GM21447 (cell line): ENCODE measurements around the gene HERC6.
"Not testable (repeated sequence)": the region's sequence is repeated elsewhere in the genome, so short reads cannot be mapped to it uniquely, and the experiment has no call there.

Experiments
- ATAC-seq: cut with Tn5 transposase; IDR thresholded peaks from one replicate; pipeline ENCODE4 v1.9.1; 2021; ENCODE audit not compliant: unreplicated experiment

Gene HERC6

DNA sequence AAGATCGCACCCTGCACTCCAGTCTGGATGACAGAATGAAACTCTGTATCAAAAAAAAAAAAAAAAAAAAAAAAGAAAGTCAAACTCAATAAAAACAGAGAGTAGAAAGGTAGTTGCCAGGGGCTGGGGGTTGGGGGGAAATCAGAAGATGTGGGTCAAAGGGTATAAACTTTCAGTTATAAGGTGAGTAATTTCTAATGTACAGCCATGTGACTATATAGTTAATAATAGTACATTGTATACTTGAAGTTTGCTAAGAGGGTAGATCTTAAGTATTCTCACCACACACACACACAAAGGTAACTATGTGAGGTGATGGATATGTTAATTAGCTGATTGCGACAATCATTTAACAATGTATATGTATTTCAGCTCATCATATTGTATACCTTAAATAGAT is 11.5 kb downstream of the HERC6 start:
- no peak for ATAC-seq

DNA sequence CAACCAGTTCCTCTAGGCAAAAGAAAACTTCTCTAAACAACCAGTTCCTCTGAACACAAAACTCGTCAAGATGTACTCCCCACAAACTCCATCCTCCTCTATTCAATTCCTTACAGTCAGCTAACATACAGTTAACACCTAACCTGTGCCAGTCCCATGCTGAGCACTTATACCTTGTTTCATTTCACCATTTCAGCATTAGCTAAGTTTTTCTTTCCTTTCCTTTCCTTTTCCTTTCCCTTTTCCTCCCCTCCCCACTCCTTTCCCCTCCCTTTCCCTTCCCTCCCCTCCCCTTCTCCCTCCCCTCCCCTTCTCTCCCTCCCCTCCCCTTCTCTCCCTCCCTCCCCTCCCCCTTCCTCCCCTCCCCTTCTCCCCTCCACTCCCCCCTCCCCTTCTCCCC is 13.1 kb downstream of the HERC6 start:
- ATAC-seq = no peak

DNA sequence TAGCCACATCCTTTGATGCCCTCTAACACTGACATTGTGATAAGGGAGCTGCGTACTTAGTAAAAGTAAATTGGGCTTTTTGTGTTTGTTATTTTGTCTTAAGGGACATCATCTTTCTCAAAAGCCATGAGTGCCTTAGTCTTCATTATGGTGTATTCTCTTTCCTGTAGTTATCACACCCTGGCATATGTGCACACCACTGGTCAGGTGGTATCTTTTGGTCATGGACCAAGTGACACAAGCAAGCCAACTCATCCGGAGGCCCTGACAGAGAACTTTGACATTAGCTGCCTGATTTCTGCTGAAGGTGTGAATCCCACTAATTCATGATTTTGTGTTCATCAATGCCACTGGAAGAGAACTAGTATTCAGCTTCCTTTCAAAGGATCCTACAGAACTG is 18.0 kb downstream of the HERC6 start:
- no peak for ATAC-seq

DNA sequence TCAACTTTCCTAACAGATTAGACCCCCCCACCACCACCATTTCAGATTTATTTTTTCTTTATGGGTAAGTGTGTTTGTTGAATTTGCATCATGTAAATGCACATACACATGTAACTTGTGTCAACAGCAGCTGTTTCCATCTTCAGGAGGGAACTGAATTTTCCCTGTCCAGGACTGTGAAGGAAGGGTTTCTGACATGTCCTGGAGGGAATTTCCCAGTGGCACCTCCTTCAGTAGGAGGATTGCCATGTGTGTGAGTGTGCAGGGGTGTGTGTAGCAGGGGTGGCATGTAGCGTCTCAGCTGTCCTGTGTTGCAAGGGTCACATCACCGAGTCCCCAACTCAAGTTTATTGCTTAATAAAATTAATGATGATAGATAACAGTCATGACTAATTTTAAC is 19.7 kb downstream of the HERC6 start:
- ATAC-seq = no peak

DNA sequence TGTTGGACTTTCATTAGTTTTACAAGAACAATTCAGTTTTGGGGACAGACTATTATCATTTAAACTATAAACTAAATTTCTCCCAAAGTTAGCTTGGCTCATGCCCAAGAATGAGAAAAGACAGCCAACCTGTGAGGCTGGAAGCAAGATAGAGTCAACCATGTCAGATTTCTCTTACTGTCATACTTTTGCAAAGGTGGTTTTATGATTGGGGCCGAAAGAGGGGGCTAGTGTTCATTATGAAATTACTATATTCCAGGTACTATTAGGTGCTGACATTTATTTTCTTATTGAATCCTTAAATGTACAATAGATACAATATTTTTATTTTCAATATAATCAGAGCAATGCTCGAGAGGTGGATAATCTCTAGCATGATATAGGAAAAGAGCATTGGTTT is 30.6 kb downstream of the HERC6 start:
- ATAC-seq = no peak

DNA sequence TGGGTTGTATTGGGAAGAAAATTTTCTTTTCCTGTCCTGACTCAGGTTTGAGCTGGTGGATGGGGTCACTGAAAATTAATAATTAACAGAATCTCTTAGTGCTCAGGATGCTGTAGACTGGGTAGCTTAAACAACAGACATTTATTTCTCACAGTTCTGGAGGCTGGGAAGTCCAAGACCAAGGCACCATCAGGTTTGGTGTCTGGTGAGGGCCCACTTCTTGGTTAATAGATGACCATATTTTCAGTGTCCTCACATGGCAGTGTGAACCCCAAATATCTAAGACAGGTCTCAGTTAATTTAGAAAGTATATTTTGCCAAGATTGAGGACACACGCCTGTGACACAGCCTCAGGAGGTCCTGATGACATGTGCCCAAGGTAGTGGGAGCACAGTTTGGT is 31.1 kb downstream of the HERC6 start:
- ATAC-seq = no peak

DNA sequence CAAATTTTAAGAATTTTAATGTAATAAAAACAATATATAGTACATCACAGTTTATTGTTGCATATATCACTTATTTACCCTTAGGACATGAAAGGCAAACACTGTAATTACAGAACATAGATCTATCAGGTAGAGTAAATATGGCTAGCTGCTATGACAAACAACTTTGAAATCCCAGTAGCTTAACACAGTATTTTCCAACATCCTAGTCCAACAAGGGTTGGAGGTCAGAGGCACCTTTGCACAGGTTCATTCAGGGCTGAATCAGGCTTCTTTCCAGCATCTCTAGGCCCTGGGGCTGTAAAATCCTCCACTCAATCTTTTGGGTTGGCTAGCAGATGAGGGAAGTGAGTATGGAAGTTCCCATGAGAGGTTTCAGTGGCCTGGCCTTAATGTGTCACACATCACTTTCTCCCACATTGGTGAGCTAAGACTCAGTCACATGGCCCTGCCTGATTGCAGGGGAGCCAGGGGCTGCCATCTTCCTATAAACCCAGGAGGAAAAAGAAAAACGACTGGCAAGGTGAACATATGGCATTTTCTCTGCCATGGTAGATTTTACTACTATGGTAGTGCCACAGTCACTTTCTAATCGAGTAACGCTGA is 32.9 kb downstream of the HERC6 start:
- ATAC-seq = no peak

DNA sequence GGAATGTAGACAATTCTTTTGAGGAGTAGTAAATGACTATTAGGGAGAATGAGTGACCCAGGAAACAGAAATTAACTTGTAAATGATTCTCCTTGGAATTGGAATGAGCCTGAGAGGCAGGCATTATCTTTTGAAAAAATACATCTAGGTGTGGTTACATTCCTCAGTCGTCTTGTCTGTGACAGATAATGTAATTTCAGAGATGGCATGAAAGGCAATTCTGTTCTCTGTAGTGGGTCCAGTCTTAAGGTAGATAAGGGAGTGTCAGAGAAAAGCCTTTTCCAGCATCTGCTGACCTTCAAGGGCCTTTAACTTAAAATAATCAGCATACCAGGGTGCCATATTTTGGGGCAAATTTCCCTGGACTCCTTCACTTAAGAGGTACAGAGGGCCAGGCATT is 35.1 kb downstream of the HERC6 start:
- ATAC-seq = no peak

DNA sequence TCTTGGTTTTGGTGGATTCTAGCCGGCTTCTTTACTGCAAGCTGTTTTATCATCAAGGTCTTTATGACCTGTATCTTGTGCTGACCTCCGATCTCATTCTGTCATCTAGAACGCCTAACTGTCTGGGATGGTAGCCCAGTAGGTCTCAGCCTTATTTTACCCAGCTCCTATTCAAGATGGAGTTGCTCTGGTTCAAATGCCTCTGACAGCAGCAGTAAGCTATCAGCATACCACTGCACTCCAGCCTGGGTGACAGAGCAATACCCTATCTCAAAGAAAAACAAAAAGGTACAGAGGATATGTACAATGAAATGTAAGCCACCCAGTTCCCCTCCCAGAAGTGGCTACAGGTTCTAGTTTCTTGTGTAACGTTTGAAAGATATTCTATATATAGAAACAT is 36.1 kb downstream of the HERC6 start:
- no peak for ATAC-seq

DNA sequence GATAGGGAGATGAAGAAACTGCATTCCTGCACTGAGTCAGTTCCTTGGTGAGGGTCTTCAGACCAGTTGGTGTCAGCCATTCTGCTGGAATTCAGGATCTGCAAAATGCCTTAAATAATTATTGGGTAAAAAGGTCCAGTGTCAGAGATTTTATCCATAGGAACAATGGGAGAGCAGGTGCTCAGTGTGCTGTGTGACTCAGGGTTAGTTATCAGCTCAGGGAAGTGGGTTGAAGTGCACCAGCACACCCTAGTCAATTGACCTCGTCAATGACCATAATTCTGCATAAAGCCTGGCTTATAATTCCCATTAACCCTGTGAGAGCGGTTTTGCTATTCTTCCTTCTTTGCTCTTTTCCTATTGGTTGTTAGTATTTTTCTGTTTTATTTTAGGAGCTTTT is 37.3 kb downstream of the HERC6 start:
- no peak for ATAC-seq

DNA sequence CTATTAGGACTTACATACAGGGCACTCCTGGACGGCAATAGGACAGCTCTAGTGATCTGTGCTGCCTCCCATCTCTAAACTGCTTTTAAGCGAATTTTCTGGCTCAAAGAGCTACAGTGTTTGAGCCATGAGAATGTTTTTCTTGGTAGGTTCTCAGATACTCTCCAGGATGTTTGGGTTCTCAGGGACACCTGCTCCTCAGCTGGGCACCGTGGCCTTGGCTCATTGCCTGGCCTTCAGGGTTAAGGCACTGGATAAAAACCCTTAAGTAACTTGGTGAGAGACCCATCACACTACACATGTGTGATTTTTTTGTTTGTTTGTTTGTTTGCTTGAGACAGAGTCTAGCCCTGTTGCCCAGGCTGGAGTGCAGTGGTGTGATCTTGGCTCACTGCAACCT is 39.8 kb downstream of the HERC6 start:
- ATAC-seq = no peak

DNA sequence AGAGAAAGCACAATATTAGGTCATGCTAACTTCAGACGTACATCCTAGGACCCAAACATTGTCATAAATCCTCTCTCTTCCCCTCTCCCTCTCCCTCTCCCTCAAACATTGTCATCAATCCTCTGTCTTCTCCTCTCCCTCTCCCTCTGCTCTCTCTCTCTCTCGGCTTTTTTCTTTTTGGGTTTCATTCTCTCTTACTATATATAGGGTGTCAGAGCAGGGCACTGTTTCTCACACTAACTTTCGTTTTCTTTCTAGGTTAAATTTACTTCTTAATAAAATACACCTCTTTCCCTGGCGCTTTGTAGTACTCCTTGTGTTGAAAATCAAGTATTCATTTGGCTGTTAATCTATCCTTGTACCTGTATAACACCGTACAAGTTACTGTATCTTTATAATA is 41.2 kb downstream of the HERC6 start:
- peak; percentile 84 for ATAC-seq

DNA sequence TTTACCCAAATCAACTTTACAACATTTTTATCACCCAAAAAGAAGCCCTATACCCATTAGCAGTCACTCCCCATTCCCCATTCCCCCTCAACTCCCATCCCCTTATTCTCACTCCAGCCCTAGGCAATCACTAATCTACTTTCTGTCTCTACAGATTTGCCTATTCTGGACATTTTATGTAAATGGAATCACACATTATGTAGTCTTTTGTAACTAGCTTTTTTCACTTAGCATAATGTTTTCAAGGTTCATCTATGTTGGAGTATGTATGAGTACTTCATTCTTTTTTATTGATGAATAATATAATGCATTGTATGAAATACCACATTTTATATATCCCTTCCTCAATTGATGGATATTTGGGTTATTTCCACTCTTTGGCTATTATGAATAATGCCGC is 42.2 kb downstream of the HERC6 start:
- ATAC-seq = no peak

DNA sequence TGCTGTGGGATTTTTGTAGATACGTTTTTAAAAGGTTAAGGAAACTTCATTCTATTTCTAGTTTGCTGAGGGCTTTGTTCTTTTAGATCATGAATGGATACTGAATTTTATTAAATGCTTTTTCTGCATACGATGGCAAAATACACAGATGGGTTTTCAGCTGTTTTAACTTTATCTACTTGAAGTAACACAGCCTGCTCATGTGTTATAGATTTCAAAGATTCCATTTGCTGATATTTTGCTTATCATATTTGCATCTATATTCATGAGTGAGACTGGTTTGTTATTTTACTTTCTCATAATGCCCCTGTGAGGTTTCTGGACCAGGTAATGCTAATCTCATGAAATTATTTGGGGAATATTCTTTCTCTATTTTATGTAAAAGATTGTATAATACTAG is 43.8 kb downstream of the HERC6 start:
- ATAC-seq = no peak

DNA sequence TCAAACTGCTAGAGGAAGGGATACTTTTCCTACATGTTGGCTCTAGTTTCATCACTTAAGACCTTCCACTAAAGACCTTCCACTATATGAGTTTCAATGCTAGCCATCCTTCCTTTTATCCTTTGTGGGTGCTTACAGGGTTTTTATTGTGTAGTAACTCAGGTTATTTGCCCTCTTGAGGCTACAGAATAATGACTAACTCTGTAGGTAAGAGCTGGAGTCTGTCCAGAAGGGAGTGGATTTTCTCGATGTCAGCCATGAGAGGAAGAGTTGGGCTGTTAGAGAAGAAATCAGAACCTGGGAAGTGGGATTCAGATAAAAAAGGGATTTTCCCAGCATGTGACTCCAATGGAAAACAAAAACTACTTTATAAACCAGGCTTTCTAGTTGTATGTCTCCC is 50.7 kb downstream of the HERC6 start:
- no peak for ATAC-seq

DNA sequence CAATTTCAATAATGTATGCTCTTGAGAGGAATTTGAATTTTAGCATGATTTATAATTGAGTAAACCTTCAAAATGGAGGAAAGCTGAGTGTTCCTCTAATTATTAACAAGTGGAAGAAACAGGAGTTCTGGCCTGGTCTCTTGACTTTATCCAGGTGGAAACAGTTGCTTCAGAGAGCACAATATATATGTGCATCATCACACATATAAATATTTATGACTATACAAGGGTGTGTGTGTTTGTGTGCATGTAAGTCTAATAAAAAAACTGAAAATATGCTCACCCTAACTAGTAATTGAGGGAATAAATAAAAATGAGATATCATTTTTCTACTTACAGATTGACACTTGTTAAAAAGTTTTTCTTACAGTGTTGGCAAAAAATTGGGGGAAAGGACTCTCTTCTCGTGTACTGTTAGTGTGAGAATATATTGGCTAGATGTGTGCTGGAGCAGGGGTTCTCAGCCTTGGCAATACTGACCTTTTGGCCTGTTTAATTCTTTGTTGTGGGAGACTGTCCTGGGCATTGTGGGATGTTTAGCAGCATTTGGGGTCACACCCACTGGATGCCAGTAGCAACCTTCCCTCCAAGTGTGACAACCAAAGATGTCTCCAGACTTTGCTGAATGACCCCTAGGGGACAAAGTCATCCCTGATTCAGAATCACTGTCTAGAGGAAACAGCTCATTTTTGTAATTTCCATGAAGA is 57.5 kb downstream of the HERC6 start:
- no peak for ATAC-seq

DNA sequence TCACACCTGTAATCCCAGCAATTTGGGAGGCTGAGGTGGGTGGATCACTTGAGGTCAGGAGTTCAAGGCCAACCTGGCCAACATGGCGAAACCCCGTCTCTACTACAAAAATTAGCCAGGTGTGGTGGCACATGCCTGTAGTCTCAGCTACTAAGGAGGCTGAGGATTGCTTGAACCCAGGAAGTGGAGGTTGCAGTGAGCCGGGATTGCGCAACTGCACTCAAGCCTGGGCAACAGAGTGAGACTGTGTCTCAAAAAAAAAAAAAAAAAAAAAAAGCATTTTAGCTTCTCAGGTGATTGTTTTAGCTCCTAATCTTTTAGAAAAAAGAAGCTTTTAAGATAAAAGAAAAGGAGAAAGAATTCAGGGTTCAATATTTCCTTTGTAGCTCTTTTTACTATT is 59.2 kb downstream of the HERC6 start:
- ATAC-seq = not testable (repeated sequence)

DNA sequence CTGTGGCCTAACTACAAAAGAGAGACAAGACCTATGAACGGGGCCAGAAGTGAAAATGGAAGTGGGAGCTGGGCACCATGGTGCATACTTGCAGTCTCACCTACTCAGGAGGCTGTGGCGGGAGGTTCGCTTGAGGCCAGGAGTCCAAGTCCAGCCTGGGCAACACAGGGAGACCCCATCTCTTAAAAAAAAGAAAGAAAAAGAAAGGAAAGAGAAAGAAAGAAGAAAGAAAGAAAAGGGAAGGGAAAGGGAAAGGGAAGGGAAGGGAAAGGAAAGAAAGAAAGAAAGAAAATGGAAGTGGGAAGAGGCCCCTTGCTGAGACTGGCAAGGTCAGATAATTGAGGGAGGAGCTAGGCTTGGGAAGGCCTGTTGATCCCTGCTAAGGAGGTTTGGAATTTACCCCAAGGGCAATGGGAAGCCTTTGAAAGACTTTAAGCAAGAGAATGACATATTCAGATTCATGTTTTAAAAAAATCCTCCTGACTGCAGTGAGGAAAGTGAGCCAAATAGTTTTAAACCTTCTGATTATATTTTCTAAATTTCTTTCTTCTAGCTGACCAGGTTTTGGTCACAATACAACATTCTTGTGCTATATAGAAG is 60.6 kb downstream of the HERC6 start:
- ATAC-seq = no peak

DNA sequence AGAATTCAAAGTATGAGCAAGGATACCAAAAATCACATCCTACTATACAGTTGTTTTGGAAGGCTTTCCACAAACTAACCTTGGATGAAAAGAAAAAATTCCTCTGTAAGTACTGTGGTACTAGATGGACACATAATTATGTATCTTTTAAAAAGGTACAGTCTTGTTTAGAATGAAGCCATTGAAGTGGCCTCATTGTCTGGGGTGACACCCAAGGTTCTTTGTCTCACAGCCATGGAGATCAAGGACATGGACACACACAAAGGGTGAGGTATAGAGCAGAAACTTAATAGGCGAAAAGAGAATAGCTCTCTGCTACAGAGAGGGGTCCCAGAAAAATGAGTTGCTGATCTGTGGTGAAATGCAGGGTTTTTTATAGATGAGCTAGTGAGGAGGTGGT is 61.5 kb downstream of the HERC6 start:
- no peak for ATAC-seq

DNA sequence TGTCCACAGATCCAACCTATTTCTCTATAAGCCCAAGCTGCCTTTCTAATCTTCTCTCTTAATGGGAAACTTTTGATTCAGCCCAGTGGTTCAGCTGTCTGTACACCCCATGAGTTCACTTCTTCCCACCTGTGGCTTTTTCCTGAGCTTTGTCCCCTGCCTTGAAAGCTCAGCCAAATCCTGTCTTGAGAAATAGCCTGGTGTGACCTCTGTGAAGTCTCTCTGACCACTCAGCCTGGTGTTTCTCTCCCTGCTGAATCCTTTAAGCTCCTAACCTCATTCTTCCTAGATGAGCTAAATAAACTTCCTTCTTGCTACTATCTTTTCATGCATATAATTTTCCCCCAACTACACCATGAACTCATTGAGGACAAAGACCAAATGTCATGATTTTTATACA is 63.0 kb downstream of the HERC6 start:
- ATAC-seq = no peak

DNA sequence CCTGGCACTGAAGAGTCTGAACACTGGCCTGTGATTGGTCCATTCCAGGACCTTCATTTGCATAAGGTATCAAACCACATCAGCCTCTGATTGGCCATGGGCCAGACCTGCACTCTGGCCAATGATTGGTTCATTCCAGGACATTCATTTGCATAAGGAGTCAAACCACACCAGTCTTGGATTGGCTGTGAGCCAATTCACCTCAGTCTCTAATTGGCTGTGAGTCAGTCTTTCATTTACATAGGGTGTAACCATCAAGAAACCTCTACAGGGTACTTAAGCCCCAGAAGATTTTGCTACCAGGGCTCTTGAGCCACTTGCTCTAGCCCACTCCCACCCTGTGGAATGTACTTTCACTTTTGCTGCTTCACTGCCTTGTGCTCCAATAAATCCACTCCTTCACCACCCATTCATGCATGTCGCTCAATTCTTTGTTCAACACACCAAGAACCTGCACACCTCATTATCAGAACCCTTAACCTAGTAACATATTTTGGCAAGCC is 64.1 kb downstream of the HERC6 start:
- no peak for ATAC-seq

DNA sequence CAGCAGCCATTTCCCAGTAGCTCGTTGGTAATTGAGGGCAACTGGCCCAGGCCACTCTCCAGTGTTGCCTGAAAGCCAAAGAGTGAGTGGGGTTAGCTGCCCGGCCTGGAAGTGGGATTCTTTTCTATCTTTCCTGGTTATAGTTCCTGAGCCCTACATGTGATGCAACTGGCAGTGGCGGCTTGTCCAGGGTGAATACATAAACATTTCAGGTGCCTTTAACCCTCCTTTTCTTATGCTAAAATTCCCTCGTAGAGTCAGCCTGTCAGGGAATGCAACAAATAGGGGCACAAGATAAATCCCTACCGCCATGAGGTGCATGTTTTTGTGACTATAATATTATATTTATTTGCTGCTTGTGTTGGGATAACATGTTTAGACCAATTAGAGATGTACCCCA is 64.8 kb downstream of the HERC6 start:
- ATAC-seq = no peak

DNA sequence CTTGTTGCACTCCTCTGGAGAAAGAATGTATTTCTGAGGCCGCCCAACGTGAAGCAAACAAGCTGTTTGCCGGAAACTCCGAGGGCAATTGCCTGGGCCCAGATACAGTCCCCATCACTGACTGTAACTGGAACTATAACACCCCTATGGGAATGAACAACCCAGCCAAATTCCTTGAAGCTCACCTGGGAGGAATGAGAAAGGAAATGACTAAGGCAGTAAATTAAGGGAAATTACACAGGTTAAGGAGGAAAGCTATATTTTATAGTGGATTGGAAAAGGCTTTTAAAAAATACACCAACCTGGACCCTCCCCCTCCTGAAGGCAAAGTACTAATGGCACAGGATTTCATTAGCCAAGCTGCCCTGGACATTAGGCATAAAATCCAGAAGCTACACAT is 66.6 kb downstream of the HERC6 start:
- no peak for ATAC-seq
